HG02943 (cell line): ENCODE data around the gene EXO1.

Experiments
- ATAC-seq: cut with Tn5 transposase; IDR thresholded peaks from one replicate; pipeline ENCODE4 v1.9.1; 2021; ENCODE audit warnings: mild to moderate bottlenecking, low read depth, moderate library complexity; ENCODE audit not compliant: unreplicated experiment

Gene EXO1

GRCh38 chr1:241881440-241881839 is 33.4 kb downstream of the EXO1 start:
- no peak for ATAC-seq

- ATAC-seq = no peak
Measured at GRCh38 chr1:241883159-241883558, 35.2 kb downstream of the EXO1 start.

- ATAC-seq = no peak
Measured at GRCh38 chr1:241888232-241888631, 40.2 kb downstream of the EXO1 start.

GRCh38 chr1:241891296-241891695 is 43.3 kb downstream of the EXO1 start:
- ATAC-seq = no peak

- no peak for ATAC-seq
Measured at GRCh38 chr1:241894016-241894415, 46.0 kb downstream of the EXO1 start.

GRCh38 chr1:241895013-241895412 is 47.0 kb downstream of the EXO1 start:
- no peak for ATAC-seq

GRCh38 chr1:241896670-241896962 is 48.6 kb downstream of the EXO1 start:
- no peak for ATAC-seq

- no peak for ATAC-seq
Measured at GRCh38 chr1:241899210-241899609, 51.2 kb downstream of the EXO1 start.

GRCh38 chr1:241900381-241900780 is 52.4 kb downstream of the EXO1 start:
- no peak for ATAC-seq

- no peak for ATAC-seq
Measured at GRCh38 chr1:241902391-241903065, 54.5 kb downstream of the EXO1 start.

- ATAC-seq = no peak
Measured at GRCh38 chr1:241916196-241916595, 68.2 kb downstream of the EXO1 start.

GRCh38 chr1:241917487-241917886 is 69.5 kb downstream of the EXO1 start:
- ATAC-seq = no peak

- no peak for ATAC-seq
Measured at GRCh38 chr1:241918879-241919278, 70.9 kb downstream of the EXO1 start.

GRCh38 chr1:241924080-241924808 is 76.2 kb downstream of the EXO1 start:
- ATAC-seq = no peak

- ATAC-seq = no peak
Measured at GRCh38 chr1:241926141-241926540, 78.1 kb downstream of the EXO1 start.

GRCh38 chr1:241927321-241927720 is 79.3 kb downstream of the EXO1 start:
- no peak for ATAC-seq

GRCh38 chr1:241932845-241933244 is 84.8 kb downstream of the EXO1 start:
- ATAC-seq = no peak

GRCh38 chr1:241934201-241934848 is 86.3 kb downstream of the EXO1 start:
- ATAC-seq = no peak

GRCh38 chr1:241934866-241935265 is 86.9 kb downstream of the EXO1 start:
- no peak for ATAC-seq
